ENCODE data around the gene NRP2. TPM values are rescaled to one million over a fixed set of nuclear protein-coding genes. Genes with fewer than 3 reads are reported as not detected.

NRP2 gene
- polyA plus RNA-seq, 4 donors, result 69.2 to 78.3 (median 73.7) TPM

- DNase-seq (ENCODE audit: low read depth in 4 of 4, low spot score in 3 of 4), result no peak
Measured at GRCh38 chr2:205797866-205798265, 115.6 kb downstream of the NRP2 start.

DNA sequence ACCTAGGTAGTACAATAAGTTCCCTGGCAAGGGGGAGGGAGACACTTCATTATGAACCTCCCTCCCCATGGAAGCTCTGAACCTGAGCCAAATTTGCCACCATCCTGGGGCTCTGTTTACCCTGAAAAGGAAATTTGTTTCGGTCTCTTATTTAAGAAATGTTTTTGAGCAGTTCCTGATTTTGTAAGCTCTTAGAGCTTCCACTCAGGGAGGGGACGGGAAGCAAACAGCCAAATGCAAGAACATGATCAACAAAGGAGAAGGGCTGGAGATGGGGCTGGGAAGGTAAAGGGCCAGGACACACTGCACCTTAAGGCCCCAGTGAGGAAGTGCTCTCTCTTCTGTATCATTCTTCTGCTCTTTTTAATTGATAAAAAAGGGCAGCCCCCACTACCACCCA lies 117.9 kb downstream of the NRP2 start:
- DNase-seq (ENCODE audit: low read depth in 4 of 4, low spot score in 3 of 4), result no peak

GRCh38 chr2:205800773-205801172 lies 118.5 kb downstream of the NRP2 start:
- DNase-seq (ENCODE audit: low read depth in 4 of 4, low spot score in 3 of 4), result peak in 2 of 4 donors; percentile 41 to 44

DNA sequence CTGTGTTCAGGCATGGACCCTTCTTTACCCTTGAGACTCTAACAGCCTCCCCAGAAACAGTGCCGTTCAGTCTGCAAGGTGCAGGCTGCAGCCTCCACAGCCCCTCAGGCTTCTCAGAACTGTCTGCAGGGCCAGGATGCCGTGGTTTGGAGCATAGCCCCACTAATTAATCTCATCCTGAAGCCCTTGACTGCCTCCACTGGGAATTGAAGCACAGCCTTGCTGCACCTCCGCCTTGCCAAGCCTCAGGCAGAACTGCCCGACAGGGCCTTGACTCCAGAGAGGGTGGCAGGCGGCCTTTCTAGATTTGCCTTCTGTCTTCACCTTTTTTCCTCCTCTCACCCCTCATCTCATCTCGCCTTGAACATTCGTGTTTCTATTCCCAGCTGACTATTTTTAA lies 119.8 kb downstream of the NRP2 start:
- no peak for DNase-seq (ENCODE audit: low read depth in 4 of 4, low spot score in 3 of 4)

DNA sequence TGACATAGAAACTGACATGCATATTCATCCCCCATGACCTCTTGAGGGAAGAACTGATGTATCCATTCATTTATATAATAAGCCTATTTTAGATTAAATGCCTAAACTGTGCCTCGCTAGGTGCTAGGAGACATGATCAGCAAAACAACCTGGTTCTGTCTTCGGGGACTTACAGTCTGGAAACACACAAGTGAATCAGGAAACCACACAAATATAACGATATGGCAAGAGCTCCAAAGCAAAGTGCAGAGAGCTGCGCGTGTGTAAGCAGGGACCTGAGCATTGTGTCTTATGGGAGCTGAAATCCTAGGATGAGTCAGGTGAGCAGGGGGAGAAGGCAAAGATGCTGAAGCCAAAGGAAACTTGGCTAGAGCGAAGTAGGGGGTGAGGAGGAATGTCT lies 120.6 kb downstream of the NRP2 start:
- DNase-seq (ENCODE audit: low read depth in 4 of 4, low spot score in 3 of 4), result no peak

DNA sequence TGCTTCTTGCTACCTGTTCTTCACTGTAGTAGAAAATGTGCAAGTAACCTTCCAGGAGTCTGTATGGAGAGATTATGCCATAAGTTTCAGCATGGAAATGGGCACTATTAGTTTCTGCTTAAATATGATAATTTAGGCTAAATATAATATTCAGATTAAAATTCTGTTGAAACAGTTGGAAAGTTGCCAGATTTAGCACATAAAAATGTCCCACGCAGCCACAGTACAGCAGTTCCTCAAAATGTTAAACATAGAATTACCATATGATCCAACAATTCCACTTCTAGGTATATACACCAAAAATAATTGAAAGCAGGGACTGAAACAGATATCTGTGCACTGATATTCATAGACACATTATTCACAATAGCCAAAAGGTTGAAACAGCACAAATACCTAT lies 121.2 kb downstream of the NRP2 start:
- no peak for DNase-seq (ENCODE audit: low read depth in 4 of 4, low spot score in 3 of 4)

GRCh38 chr2:205805136-205805535 lies 122.8 kb downstream of the NRP2 start:
- no peak for DNase-seq (ENCODE audit: low read depth in 4 of 4, low spot score in 3 of 4)

GRCh38 chr2:205806143-205806905 lies 124.0 kb downstream of the NRP2 start:
- no peak for DNase-seq (ENCODE audit: low read depth in 4 of 4, low spot score in 3 of 4)

- no peak for DNase-seq (ENCODE audit: low read depth in 4 of 4, low spot score in 3 of 4)
Measured at GRCh38 chr2:205807229-205807628, 124.9 kb downstream of the NRP2 start.

DNA sequence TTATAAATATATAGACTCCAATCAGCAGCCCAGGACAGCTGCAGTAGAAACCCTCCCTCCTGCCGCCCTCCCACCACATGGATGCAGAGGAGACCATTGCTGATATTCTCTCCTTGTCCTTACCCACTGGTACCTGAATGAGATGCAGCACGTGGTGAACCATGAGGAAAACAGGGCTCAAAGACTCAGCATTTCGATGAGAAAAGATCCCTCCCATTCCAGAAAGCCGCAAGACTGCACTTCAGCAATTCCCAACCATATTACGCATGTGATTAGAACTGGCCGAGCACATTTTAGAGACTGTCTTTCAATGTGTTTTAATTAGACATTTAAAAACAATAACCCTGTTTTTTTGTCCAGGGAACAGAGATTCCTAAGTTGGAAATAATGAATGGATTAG lies 125.5 kb downstream of the NRP2 start:
- DNase-seq (ENCODE audit: low read depth in 4 of 4, low spot score in 3 of 4), result no peak

DNA sequence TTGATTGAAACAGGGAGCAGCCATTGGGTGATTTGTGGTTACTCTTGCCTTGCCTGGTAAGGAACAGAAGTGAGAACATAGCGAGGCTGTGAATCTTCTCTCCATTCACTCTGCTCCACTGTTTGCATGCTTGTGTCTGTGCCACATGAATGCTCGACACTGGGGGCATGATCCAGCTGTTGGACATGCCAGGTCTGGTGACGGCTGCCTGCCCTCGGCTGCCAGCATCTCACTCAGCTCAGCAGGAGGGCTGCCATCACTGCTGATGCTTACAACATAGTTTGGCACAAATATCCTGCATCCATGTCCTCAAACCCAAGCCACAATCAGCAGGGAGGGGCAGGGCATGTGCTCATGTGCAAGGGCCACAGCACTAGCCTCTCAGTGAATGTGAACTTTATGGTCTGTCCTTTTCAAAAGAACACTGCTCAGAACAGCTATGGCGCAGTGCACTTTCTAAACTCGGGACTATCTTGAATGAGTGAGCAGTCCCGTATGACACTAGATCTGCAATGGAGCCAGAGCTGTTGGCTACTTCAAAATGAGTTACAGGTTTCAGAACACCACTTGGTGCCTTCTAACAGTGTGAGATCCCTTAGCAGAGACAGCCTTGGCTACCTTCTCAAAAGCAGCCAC lies 126.3 kb downstream of the NRP2 start:
- no peak for DNase-seq (ENCODE audit: low read depth in 4 of 4, low spot score in 3 of 4)

DNA sequence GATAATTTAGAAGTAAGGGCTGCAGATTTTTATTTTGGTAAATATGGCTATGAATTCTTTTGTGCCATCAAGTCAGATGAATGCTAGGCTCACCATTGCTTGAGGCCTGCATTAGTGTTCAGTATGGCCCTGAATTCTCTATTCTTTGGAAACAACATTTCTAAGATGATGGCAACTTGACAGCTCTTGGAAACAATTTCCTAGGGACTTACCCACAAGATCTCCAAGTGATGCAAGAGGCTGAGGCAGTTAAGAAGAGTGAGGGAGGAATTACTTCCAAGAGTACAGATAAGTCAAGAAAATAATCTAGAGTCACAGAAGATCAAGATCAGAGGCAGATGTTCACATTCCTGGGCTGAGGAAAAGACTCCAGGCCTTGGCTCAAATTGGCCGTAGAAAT lies 129.1 kb downstream of the NRP2 start:
- no peak for DNase-seq (ENCODE audit: low read depth in 4 of 4, low spot score in 3 of 4)

- DNase-seq (ENCODE audit: low read depth in 4 of 4, low spot score in 3 of 4), result no peak
Measured at GRCh38 chr2:205814039-205814364, 131.7 kb downstream of the NRP2 start.

DNA sequence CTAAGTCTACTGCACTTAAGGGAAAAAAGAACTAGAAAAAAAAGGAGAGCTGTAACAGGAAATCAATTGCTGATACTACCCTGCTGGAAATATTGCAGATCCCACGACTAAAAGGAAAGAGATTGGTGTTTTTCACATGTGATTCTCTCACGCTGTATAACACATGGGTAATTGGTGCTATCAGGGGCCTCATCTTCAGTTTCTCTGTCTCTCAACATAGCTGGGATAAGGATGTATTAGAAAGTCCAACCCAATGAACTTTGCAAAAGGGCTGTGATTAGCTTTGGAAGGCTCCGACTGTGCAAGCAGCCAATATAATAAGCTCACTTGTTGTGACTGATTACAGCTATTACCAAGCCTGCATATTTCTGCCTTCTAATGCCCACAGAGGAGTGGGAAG lies 133.4 kb downstream of the NRP2 start:
- no peak for DNase-seq (ENCODE audit: low read depth in 4 of 4, low spot score in 3 of 4)

GRCh38 chr2:205816268-205816667 lies 134.0 kb downstream of the NRP2 start:
- DNase-seq (ENCODE audit: low read depth in 4 of 4, low spot score in 3 of 4), result no peak

GRCh38 chr2:205822579-205822978 lies 140.3 kb downstream of the NRP2 start:
- DNase-seq (ENCODE audit: low read depth in 4 of 4, low spot score in 3 of 4), result no peak

- no peak for DNase-seq (ENCODE audit: low read depth in 4 of 4, low spot score in 3 of 4)
Measured at GRCh38 chr2:205827809-205828365, 145.6 kb downstream of the NRP2 start.

DNA sequence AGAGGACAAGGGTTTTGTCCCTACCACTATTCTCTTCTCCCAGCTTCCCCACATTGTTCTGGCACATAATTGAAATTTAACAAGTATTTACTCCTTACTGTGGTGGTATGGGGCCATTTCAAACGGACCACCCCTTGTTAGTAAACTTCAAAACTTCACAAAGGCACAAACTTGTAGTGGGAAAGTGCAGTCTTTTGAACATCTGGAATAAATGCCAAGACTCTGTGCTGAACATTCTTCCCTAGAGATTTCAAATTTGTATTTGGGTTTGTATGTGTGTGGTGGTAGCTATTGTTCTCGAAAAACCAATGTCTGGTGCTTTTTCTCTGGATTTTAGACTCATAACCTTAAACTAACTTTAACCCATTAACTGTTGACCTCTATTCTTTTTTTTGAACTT lies 151.6 kb downstream of the NRP2 start:
- no peak for DNase-seq (ENCODE audit: low read depth in 4 of 4, low spot score in 3 of 4)

- DNase-seq (ENCODE audit: low read depth in 4 of 4, low spot score in 3 of 4), result no peak
Measured at GRCh38 chr2:205834796-205835195, 152.5 kb downstream of the NRP2 start.

GRCh38 chr2:205835251-205835791 lies 153.0 kb downstream of the NRP2 start:
- DNase-seq (ENCODE audit: low read depth in 4 of 4, low spot score in 3 of 4), result no peak

- DNase-seq (ENCODE audit: low read depth in 4 of 4, low spot score in 3 of 4), result no peak
Measured at GRCh38 chr2:205835923-205836322, 153.6 kb downstream of the NRP2 start.
